Muscle layer of colon (tissue), 2 donors: ENCODE measurements around the gene PLA2G15.
A peak's percentile ranks its signal among the peaks of the same experiment; 100 is the strongest.

ENCODE experiments used
- H3K27ac ChIP-seq: one replicate; pipeline ENCODE4 v1.7.0; 2013; ENCODE audit warnings: low read depth, mild to moderate bottlenecking, low read length, moderate library complexity
- H3K27me3 ChIP-seq, 2 donors: one replicate each; pipeline ENCODE4 v1.7.0; 2013; ENCODE audit warnings: low read length in 2 of 2, mild to moderate bottlenecking in 2 of 2; ENCODE audit not compliant: insufficient read depth in 2 of 2, control insufficient read depth in 1 of 2
- H3K36me3 ChIP-seq: one replicate; pipeline ENCODE4 v1.7.0; 2013; ENCODE audit warnings: mild to moderate bottlenecking, low read length; ENCODE audit not compliant: insufficient read depth
- H3K4me1 ChIP-seq: one replicate; pipeline ENCODE4 v1.7.0; 2013; ENCODE audit warnings: mild to moderate bottlenecking, low read length; ENCODE audit not compliant: insufficient read depth
- H3K4me3 ChIP-seq, 2 donors: one replicate each; pipeline ENCODE4 v1.7.0; 2013; ENCODE audit warnings: low read length in 2 of 2, low read depth in 1 of 2, mild to moderate bottlenecking in 1 of 2, moderate library complexity in 1 of 2
- H3K9ac ChIP-seq: one replicate; pipeline ENCODE4 v1.7.0; 2013; ENCODE audit warnings: low read length
- H3K9me3 ChIP-seq: one replicate; pipeline ENCODE4 v1.7.0; 2013; ENCODE audit warnings: mild to moderate bottlenecking, low read length
- donor health status: abdominal sarcoma.
- donor health status: Adenocarcinoma of cecum.

Gene PLA2G15

DNA sequence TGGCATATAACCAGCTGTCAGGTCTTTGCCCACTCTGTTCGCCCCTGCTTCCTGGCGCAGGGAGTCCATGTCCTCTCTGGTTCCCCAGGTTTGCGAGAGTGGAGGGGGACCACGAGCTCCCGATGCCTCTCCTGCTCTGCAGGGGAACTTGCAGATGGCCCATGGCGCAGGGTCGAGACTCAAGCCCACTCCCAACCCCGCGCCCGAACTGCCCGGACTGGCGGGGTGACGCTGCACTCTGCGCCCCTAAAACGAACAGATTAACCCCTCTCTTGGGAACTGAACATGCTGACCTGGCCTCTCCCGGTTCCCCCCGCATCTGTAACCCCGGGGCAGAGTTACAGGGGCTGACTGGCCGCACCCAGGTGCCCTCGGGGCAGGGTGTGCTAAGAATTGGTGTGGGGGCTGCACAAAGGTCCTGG is 681 bp upstream of the PLA2G15 start:
- Histone ChIP-seq H3K9ac (peak overlapping the region; percentile 85), H3K4me3 (peak overlapping the region; percentile 66 to 94), H3K27ac (peak overlapping the region; percentile 35), H3K9me3 (no peaks in the 10 kb centered on the region), H3K27me3 (no peaks in the 10 kb centered on the region), H3K36me3 (peaks cover 10% of the 10 kb centered on the region), H3K4me1 (peaks cover 27% of the 10 kb centered on the region)

DNA sequence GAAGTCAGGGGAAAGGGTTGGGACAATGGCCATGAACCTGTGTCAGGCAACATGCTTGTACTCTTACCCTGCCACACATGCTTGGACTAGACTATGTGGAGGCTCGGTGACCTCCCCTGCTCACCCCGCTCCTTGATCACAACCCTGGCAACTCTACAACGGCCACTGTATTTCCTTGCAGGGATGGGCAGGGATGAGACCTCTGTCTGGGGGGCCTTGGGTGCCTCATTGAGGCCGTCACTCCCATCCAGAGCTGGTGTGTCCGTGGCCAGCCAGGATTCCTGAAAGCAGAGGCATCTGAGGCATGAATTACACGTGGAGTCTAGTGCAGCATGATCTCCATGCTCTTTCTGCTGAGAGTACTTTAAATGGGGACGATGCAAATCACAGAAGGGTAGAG is 948 bp downstream of the PLA2G15 start:
- Histone ChIP-seq H3K9ac (peak overlapping the region; percentile 34), H3K4me3 (peak overlapping the region; percentile 66 to 94), H3K9me3 (no peaks in the 10 kb centered on the region), H3K27ac (no peak overlapping the region), H3K27me3 (no peaks in the 10 kb centered on the region), H3K4me1 (peaks cover 25% of the 10 kb centered on the region), H3K36me3 (peaks cover 21% of the 10 kb centered on the region)

DNA sequence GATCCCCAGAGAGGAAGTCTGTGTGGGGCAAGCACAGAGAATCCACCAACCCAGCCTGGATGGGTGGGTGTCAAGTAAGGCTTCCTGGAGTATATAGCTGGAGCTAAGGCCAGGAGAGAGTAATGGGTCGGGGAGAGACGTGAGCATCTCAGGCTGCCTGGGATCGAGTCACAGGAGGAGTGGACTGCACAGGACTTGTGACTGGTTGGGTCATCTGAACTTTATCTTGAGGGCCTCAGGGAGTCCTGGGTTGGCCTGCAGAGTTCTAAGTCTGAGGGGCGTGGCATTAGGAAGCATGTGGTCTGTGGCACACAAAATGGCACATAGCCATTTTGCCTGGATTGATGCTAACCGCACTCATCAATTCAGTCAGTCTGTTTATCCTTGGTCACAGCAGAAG is 1.5 kb downstream of the PLA2G15 start:
- peak overlapping the region; percentile 34 for H3K9ac ChIP-seq
- H3K36me3 ChIP-seq: peaks cover 24% of the 10 kb centered on the region
- no peaks in the 10 kb centered on the region for H3K9me3 ChIP-seq
- H3K4me1 ChIP-seq: peaks cover 27% of the 10 kb centered on the region
- H3K4me3 ChIP-seq: peak overlapping the region in 1 of 2 donors; percentile 94
- no peaks in the 10 kb centered on the region for H3K27me3 ChIP-seq
- H3K27ac ChIP-seq: no peak overlapping the region

DNA sequence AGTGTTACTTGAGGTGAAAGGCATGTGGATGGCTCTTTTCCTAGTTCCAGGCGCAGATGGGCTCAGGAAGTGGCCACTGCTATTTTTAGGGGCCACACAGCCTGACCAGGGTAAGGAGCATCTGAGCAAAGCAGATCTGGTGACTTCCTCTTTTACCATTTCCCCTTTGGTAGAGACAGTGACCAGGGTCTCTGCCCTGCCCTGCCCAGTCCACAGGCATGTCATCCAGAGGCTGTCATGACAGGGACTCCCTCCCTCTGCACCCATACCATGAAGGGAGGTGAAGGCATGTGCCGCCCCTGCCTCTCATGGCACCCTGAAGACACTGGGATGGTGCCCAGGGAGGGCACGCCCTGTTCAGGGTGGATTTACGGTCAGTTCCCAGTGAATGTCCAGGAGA is 2.2 kb downstream of the PLA2G15 start:
- no peak overlapping the region for H3K4me3 ChIP-seq
- no peak overlapping the region for H3K9ac ChIP-seq
- peaks cover 24% of the 10 kb centered on the region for H3K36me3 ChIP-seq
- no peak overlapping the region for H3K27ac ChIP-seq
- H3K4me1 ChIP-seq: peaks cover 34% of the 10 kb centered on the region
- no peaks in the 10 kb centered on the region for H3K27me3 ChIP-seq
- no peaks in the 10 kb centered on the region for H3K9me3 ChIP-seq

DNA sequence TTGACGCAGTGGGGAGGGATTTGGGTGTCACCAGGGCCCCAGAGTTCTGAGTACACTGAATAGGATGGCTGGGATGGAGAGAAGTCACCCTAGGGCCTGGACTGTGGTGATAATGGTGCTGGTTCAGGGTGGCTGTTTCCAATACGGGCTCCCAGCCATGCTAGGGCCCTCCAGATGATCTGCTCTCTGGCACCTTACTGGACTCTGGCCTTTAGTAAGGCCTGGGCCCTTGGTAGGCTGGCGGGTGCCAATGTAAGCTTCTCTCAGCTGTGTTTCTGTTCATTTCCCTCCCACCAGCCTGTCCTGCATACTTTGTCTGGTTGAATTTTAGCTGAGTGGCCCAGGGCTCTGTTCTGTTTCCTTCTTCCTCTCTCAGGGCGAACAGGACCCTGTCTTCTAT is 2.8 kb downstream of the PLA2G15 start:
- Histone ChIP-seq H3K4me3 (no peak overlapping the region), H3K9me3 (no peaks in the 10 kb centered on the region), H3K27ac (no peak overlapping the region), H3K4me1 (peaks cover 39% of the 10 kb centered on the region), H3K9ac (no peak overlapping the region), H3K27me3 (no peaks in the 10 kb centered on the region), H3K36me3 (peaks cover 24% of the 10 kb centered on the region)

DNA sequence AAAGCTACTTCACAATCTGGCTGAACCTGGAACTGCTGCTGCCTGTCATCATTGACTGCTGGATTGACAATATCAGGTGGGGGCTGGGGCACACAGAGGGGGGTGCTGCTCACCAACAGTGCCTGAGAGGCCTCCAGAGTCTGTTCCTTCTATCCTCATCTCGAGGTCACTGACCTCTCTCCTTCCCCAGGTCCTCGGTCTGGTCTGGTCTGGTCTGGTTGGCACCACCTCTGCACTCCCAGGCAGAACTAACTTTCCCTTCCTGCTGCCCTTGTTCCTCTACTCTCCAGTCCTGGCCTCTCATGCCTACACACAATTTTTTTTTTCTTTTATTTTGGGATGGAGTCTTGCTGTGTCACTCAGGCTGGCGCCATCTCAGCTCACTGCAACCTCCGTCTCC is 4.2 kb downstream of the PLA2G15 start:
- Histone ChIP-seq H3K36me3 (peaks cover 30% of the 10 kb centered on the region), H3K27me3 (no peaks in the 10 kb centered on the region), H3K27ac (no peak overlapping the region), H3K4me1 (peaks cover 36% of the 10 kb centered on the region), H3K4me3 (no peak overlapping the region), H3K9me3 (no peaks in the 10 kb centered on the region), H3K9ac (no peak overlapping the region)

DNA sequence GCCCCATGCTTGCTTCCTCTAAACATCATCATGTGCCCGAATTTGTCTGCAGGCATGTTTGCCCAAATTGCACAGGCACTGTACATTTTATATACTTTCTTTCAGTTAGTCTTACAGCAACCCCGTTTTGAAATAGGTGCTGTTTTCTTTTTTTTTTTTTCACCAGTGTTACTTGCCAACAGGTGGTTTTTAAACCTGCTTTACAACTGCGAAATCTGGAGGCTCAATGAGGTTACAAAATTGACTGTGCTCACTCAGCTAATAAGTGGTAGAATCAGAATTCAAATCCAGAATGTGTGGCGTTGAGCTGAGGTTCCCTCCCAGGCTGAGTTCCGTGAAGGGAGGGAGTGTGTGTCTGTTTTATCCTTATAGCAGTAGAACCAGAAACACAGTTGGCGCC is 5.8 kb downstream of the PLA2G15 start:
- Histone ChIP-seq H3K4me1 (peaks cover 30% of the 10 kb centered on the region), H3K36me3 (peaks cover 43% of the 10 kb centered on the region), H3K9me3 (no peaks in the 10 kb centered on the region), H3K27ac (no peak overlapping the region), H3K4me3 (no peak overlapping the region), H3K27me3 (no peaks in the 10 kb centered on the region), H3K9ac (no peak overlapping the region)

DNA sequence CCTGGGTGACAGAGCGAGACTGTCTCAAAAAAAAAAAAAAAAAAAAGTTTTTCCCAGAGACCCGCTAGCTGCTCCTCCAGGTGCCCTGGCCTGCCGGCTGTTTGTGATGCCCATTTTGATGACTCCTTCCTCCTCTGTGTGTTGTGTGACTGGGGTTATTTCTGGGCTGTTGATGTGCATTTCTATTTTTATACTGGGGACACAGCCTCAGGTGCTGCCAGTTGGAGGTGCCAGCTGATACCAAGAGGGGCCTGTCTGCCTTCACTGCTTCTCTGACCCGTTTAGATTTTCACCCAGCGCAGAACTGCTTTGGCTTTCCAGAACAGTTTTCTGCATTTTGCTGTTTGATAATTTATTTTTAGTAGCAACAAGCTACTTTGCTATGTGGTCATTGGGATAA is 6.7 kb downstream of the PLA2G15 start:
- H3K4me1 ChIP-seq: peaks cover 22% of the 10 kb centered on the region
- peak overlapping the region; percentile 12 for H3K27ac ChIP-seq

DNA sequence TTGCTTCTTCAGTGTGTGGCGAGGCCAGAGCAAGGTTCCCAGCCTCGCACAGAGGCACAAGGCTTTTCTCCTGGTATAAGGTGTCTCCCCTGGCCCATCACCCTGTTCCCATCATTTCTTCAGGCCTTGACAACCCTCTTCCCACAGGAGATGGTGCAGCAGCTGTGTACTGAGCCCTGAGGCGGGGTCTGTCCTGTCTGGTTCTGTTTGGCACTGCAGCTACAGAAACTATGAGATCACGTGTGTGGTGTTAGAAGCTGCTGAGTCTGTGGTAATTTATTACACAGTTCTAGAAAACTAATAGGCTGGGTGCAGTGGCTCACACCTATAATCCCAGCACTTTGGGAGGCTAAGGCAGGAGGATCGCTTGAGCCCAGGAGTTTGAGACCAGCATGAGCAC is 7.2 kb downstream of the PLA2G15 start:
- Histone ChIP-seq H3K4me3 (no peak overlapping the region), H3K36me3 (peaks cover 46% of the 10 kb centered on the region), H3K4me1 (peaks cover 20% of the 10 kb centered on the region), H3K9ac (no peak overlapping the region), H3K27me3 (no peaks in the 10 kb centered on the region), H3K9me3 (no peaks in the 10 kb centered on the region), H3K27ac (peak overlapping the region; percentile 12)

More for the DNA sequence above, 6.7 kb downstream of the PLA2G15 start:
- H3K9me3 ChIP-seq: no peaks in the 10 kb centered on the region
- H3K4me3 ChIP-seq: no peak overlapping the region
- H3K27me3 ChIP-seq: no peaks in the 10 kb centered on the region
- no peak overlapping the region for H3K9ac ChIP-seq
- peaks cover 46% of the 10 kb centered on the region for H3K36me3 ChIP-seq

DNA sequence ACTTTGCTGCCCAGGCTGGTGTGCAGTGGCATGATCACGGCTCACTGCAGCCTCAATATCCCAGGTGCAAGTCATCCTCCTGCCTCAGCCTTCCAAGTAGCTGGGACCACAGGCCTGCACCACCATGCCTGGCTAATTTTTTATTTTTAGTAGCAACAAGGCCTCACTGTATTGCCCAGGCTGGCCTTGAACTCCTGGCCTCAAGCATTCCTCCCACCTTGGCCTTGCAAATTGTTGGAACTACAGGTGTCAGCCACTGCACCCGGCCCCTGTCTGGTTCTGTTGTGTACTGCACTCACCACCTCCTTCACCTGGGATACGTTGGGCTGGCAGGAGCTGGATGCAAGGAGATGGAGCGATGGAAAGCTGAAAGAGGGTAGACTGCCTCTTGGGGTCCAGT is 8.5 kb downstream of the PLA2G15 start:
- Histone ChIP-seq H3K4me1 (peaks cover 32% of the 10 kb centered on the region), H3K36me3 (peaks cover 44% of the 10 kb centered on the region), H3K27ac (no peak overlapping the region), H3K4me3 (no peak overlapping the region), H3K9me3 (no peaks in the 10 kb centered on the region), H3K27me3 (no peaks in the 10 kb centered on the region), H3K9ac (no peak overlapping the region)

DNA sequence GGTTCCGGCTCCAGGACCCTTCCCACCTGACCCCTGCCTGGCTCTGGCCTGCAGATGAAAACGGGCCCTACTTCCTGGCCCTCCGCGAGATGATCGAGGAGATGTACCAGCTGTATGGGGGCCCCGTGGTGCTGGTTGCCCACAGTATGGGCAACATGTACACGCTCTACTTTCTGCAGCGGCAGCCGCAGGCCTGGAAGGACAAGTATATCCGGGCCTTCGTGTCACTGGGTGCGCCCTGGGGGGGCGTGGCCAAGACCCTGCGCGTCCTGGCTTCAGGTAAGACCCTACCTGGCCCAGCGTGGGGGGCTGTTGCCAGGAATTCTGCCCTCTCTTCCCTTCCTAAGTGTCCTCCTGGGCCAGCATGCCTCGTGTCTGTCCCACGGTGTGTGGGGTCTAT is 10.5 kb downstream of the PLA2G15 start:
- Histone ChIP-seq H3K27me3 (no peaks in the 10 kb centered on the region), H3K27ac (no peak overlapping the region), H3K9ac (no peak overlapping the region), H3K36me3 (peaks cover 49% of the 10 kb centered on the region), H3K4me3 (no peak overlapping the region), H3K9me3 (no peaks in the 10 kb centered on the region), H3K4me1 (peaks cover 36% of the 10 kb centered on the region)

DNA sequence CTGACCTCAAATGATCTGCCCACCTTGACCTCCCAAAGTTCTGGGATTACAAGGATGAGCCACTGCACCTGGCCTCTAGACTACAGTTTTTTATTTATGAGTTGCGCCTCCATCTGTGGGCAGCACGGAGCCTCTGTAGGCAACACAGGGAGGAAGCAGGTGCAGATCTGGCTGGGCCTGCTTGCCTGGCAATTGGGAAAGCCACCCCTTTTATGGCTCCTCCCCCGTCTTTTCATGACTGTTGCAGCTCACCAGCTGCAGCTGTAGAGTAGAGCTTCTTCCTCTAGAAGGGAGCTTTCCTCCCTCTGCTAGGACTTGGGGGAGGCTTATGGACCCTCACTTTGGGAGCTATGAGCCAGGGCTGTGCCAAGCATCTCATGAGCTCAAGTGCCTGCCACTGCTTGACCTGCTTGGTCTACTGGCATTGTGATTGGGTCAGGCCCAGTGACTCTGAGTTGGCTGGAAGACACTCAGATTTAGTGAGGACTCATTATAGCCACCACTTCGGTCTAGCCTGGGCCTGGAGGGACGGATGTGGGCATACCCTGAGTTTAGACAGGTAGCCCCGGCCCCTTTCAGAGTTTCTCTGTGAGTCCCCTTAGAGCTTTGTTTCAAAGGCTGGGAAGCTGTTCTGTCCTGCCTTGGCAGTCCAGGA is 12.2 kb downstream of the PLA2G15 start:
- H3K4me3 ChIP-seq: no peak overlapping the region
- H3K4me1 ChIP-seq: peaks cover 35% of the 10 kb centered on the region
- peaks cover 45% of the 10 kb centered on the region for H3K36me3 ChIP-seq
- peak overlapping the region; percentile 69 for H3K27ac ChIP-seq
- peak overlapping the region; percentile 50 for H3K9ac ChIP-seq
- no peaks in the 10 kb centered on the region for H3K9me3 ChIP-seq
- H3K27me3 ChIP-seq: no peaks in the 10 kb centered on the region
